ENCODE results near the gene HLA-DMB. TPM values are rescaled to one million over a fixed set of nuclear protein-coding genes. Genes with fewer than 3 reads are reported as not detected.

The HLA-DMB gene
- total and polyA plus RNA-seq, 10 of the 15 experiments (the other 5 are each of a cell fraction or from before 2014, with no cell fraction given), result 114 to 173 (median 150) TPM

DNA sequence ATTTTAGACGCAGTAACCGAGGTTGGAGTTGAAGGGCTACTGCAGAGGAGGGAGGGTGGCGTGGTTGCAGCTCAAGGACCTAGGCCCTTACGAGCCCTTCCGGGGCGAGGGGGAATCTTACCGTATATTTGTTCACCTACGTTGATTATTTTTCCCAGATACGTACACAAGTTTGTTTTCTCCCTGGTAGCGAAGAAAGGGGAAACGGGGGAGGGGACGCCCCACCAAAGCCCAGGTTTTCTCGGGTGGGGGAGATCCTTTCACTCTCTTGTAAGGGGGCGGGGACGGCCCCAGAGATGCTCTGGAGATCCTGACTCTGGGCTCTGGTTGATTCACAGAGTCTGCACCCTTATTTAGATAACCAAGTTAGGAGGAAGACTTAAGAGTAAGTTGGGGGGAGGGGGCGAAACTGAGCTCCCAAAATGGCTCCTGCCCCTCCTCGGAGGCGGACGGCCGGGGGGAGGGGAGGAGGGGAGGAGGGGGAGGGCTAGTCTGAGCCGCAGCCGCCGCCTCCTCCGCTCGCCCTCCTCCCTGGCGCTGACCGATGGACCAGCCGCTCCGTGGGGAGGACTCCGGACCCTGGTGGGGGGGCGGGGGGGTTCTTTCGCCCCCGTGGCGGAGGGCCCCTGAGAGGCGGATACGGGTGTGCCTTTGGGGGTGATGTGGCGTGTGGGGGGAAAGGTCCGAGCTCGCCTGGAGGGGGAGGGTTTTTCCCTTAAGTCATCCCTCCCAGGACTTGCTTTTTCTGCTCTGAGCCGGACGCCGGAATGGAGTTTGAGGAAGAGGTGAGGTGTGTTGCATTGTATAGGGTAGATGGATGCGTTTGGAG lies 29.8 kb upstream of the HLA-DMB start (continued):
- no peak for TF ChIP-seq REST (IDR thresholded peaks at IDR 0.05; ENCODE audit: low read depth, low read length)
- TF ChIP-seq CREM (IDR thresholded peaks at IDR 0.05; ENCODE audit: low read depth), result peak; percentile 24
- TF ChIP-seq CBX5 (IDR thresholded peaks at IDR 0.05; ENCODE audit: low read depth), result no peak
- TF ChIP-seq, protein P1, sequence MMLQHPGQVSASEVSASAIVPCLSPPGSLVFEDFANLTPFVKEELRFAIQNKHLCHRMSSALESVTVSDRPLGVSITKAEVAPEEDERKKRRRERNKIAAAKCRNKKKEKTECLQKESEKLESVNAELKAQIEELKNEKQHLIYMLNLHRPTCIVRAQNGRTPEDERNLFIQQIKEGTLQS (IDR thresholded peaks at IDR 0.05; ENCODE audit: borderline replicate concordance, extremely low read depth, low read depth, low read length), result no peak
- no peak for TF ChIP-seq MYB (IDR thresholded peaks at IDR 0.05; ENCODE audit: borderline replicate concordance, low read depth, low read length)
- TF ChIP-seq ZNF217 (IDR thresholded peaks at IDR 0.05), result no peak; the same call in 1 of the 2 replicates
- no peak for TF ChIP-seq FOXM1 (IDR thresholded peaks at IDR 0.05; ENCODE audit: low read depth, low read length)
- TF ChIP-seq TCF12 (IDR thresholded peaks at IDR 0.05; ENCODE audit: low read depth, low read length), result no peak
- TF ChIP-seq KDM1A (IDR thresholded peaks at IDR 0.05; ENCODE audit: borderline replicate concordance), result no peak
- TF ChIP-seq CBFB (IDR thresholded peaks at IDR 0.05; ENCODE audit: low read depth), result 0 out of 2 replicates have a peak, but pooled peaks have one; percentile 34
- no peak for TF ChIP-seq TCF3 (IDR thresholded peaks at IDR 0.05; ENCODE audit: borderline replicate concordance, insufficient read depth, low read depth, low read length)

Data from GM12878 (cell line).